ENCODE results near the gene AKNA. TPM values are rescaled to one million over a fixed set of nuclear protein-coding genes. Genes with fewer than 3 reads are reported as not detected.

Gene AKNA
- total RNA-seq, 3 donors from 2014 or later (not counting 1 experiment from before 2014, with no cell fraction given), result 577 to 743 (median 676) TPM

- Mint-ChIP-seq H3K4me3 (peak overlapping the region; percentile 68), H3K27me3 (ENCODE audit: low read depth in 2 of 2) (no peaks in the 10 kb centered on the region), H3K36me3 (peaks cover 11% of the 10 kb centered on the region), H3K9me3 (peaks cover 0 to 3% of the 10 kb centered on the region in 2 donors), H3K4me1 (peaks cover 49 to 81% of the 10 kb centered on the region in 2 donors), H3K27ac (peak overlapping the region; percentile 79 to 86)
- no peak for TF ChIP-seq CTCF (IDR thresholded peaks at IDR 0.05)
- Histone ChIP-seq H3K4me3 (ENCODE audit: low read length) (peak overlapping the region; percentile 6), H3K27ac (ENCODE audit: low read length) (peak overlapping the region; percentile 100), H3K36me3 (ENCODE audit: control insufficient read depth, insufficient read depth, low read length) (peaks cover 83% of the 10 kb centered on the region), H3K9me3 (ENCODE audit: control insufficient read depth, insufficient read depth, low read length) (no peaks in the 10 kb centered on the region), H3K27me3 (ENCODE audit: control insufficient read depth, insufficient read depth, low read length) (no peaks in the 10 kb centered on the region), H3K4me1 (ENCODE audit: control insufficient read depth, insufficient read depth, low read length) (peaks cover 99% of the 10 kb centered on the region)
- DNase-seq (peak; percentile 73 to 95), ATAC-seq (peak; percentile 51 to 82 (median 65))
- 0% methylated on average over 7 of the region's 9 CpGs for WGBS (ENCODE audit: insufficient coverage)
- intact Hi-C loops (cut with micrococcal nuclease), result loop anchor here (1.0 kb wide), 1 partner anchor 12 kb away; no protein-coding TSS in a partner anchor
Measured at GRCh38 chr9:114372921-114373448, 14.8 kb downstream of the AKNA start.

- H3K9me3 Mint-ChIP-seq, result peaks cover 0 to 3% of the 10 kb centered on the region in 2 donors
- 0% methylated on average over 10 of the region's 14 CpGs for WGBS (ENCODE audit: insufficient coverage)
- Histone ChIP-seq H3K36me3 (ENCODE audit: control insufficient read depth, insufficient read depth, low read length) (peaks cover 83% of the 10 kb centered on the region), H3K4me1 (ENCODE audit: control insufficient read depth, insufficient read depth, low read length) (peaks cover 99% of the 10 kb centered on the region), H3K27me3 (ENCODE audit: control insufficient read depth, insufficient read depth, low read length) (no peaks in the 10 kb centered on the region), H3K4me3 (ENCODE audit: low read length) (peak overlapping the region; percentile 6), H3K27ac (ENCODE audit: low read length) (peak overlapping the region; percentile 100), H3K9me3 (ENCODE audit: control insufficient read depth, insufficient read depth, low read length) (no peaks in the 10 kb centered on the region)
- DNase-seq (peak in 1 of 2 donors; percentile 81), ATAC-seq (peak; percentile 17 to 47 (median 27))
- no peaks in the 10 kb centered on the region for H3K27me3 Mint-ChIP-seq (ENCODE audit: low read depth in 2 of 2)
- intact Hi-C loops (cut with micrococcal nuclease), result no loop called here
- peak overlapping the region; percentile 79 to 86 for H3K27ac Mint-ChIP-seq
- peaks cover 49 to 82% of the 10 kb centered on the region in 2 donors for H3K4me1 Mint-ChIP-seq
- H3K36me3 Mint-ChIP-seq, result peaks cover 4% of the 10 kb centered on the region
- peak overlapping the region; percentile 68 for H3K4me3 Mint-ChIP-seq
- TF ChIP-seq CTCF (IDR thresholded peaks at IDR 0.05), result no peak
Measured at GRCh38 chr9:114371973-114372917, 15.5 kb downstream of the AKNA start.

GRCh38 chr9:114371343-114371944, 16.3 kb downstream of the AKNA start:
- intact Hi-C loops (cut with micrococcal nuclease), result no loop called here
- WGBS (ENCODE audit: insufficient coverage), result 31% methylated on average over 7 of the region's 7 CpGs
- H3K27ac ChIP-seq (ENCODE audit: low read length), result peak overlapping the region; percentile 100
- H3K27me3 Mint-ChIP-seq (ENCODE audit: low read depth in 2 of 2), result no peaks in the 10 kb centered on the region
- H3K27me3 ChIP-seq (ENCODE audit: control insufficient read depth, insufficient read depth, low read length), result no peaks in the 10 kb centered on the region
- peaks cover 49 to 83% of the 10 kb centered on the region in 2 donors for H3K4me1 Mint-ChIP-seq
- peaks cover 96% of the 10 kb centered on the region for H3K4me1 ChIP-seq (ENCODE audit: control insufficient read depth, insufficient read depth, low read length)
- no peak for DNase-seq
- peaks cover 0 to 3% of the 10 kb centered on the region in 2 donors for H3K9me3 Mint-ChIP-seq
- peak overlapping the region; percentile 68 for H3K4me3 Mint-ChIP-seq
- no peaks in the 10 kb centered on the region for H3K9me3 ChIP-seq (ENCODE audit: control insufficient read depth, insufficient read depth, low read length)
- peaks cover 81% of the 10 kb centered on the region for H3K36me3 ChIP-seq (ENCODE audit: control insufficient read depth, insufficient read depth, low read length)
- H3K4me3 ChIP-seq (ENCODE audit: low read length), result peak overlapping the region; percentile 0
- TF ChIP-seq CTCF (IDR thresholded peaks at IDR 0.05), result no peak
- H3K27ac Mint-ChIP-seq, result peak overlapping the region; percentile 79 to 86
- H3K36me3 Mint-ChIP-seq, result peaks cover 4% of the 10 kb centered on the region
- ATAC-seq, result no peak

Data from natural killer cell (primary cell).